Measurements from ENCODE around the gene FOXK1. TPM values are rescaled to one million over a fixed set of nuclear protein-coding genes. Genes with fewer than 3 reads are reported as not detected.

Gene FOXK1
- 10 to 100 TPM; 10.4 to 63.1 (median 39.6) TPM for total RNA-seq
- 10 to 100 TPM in 1 of 3 donors, 1 to 10 TPM in 2; 4.8 to 21.3 (median 9.0) TPM for polyA plus RNA-seq
- long read RNA-seq, donor 1, full-length matches to known transcripts: 3 of 18 reads
- long read RNA-seq, donor 1, partial matches to known transcripts: 15 of 18 reads
- long read RNA-seq, donor 1, other reads (novel, unspliced or antisense): 0 of 18 reads
- long read RNA-seq, donor 2, partial matches to known transcripts: 7 of 7 reads
- long read RNA-seq, donor 2, other reads (novel, unspliced or antisense): 0 of 7 reads
- long read RNA-seq, donor 3: 0 reads
- long read RNA-seq, donor 4, partial matches to known transcripts: 1 of 5 reads
- long read RNA-seq, donor 4, other reads (novel, unspliced or antisense): 4 of 5 reads
- long read RNA-seq, donor 5, full-length matches to known transcripts: 8 of 23 reads
- long read RNA-seq, donor 5, partial matches to known transcripts: 6 of 23 reads
- long read RNA-seq, donor 5, other reads (novel, unspliced or antisense): 9 of 23 reads
- long read RNA-seq, donor 6, partial matches to known transcripts: 0 of 4 reads
- long read RNA-seq, donor 6, other reads (novel, unspliced or antisense): 4 of 4 reads
- long read RNA-seq, donor 7, partial matches to known transcripts: 7 of 7 reads
- long read RNA-seq, donor 7, other reads (novel, unspliced or antisense): 0 of 7 reads
- long read RNA-seq, donor 8, full-length matches to known transcripts: 4 of 4 reads
- long read RNA-seq, donor 8, partial matches to known transcripts: 0 of 4 reads
- long read RNA-seq, donor 8, other reads (novel, unspliced or antisense): 0 of 4 reads
- long read RNA-seq, donor 9, partial matches to known transcripts: 16 of 16 reads
- long read RNA-seq, donor 9, other reads (novel, unspliced or antisense): 0 of 16 reads
- long read RNA-seq, donor 10, partial matches to known transcripts: 8 of 8 reads
- long read RNA-seq, donor 10, other reads (novel, unspliced or antisense): 0 of 8 reads

DNA sequence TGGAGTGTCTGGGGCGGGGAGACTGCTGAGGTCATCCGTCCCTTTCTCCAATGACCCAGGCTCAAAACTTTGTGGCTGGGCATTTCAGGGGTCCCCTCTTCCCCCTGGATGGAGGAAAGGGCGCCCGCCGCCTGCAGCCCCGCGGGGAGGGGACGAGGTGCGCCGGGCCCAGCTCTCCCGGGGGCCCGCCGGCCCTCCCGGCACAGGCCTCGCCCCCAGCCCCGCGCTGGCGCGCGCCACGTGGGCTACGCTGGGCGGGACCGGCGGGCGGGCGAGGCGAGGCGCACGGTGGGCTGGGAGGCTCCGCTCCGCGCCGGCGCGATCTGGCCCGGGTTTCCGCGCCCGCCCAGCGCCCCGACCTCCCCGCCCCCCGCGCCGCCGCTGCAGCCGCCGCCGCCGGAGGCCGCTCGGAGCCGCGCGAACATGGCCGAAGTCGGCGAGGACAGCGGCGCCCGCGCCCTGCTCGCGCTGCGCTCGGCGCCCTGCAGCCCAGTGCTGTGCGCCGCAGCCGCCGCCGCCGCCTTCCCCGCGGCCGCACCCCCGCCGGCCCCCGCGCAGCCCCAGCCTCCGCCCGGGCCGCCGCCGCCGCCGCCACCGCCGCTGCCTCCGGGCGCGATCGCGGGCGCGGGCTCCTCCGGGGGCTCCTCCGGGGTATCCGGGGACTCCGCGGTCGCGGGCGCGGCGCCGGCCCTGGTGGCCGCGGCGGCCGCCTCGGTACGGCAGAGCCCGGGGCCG, at the start of gene FOXK1:
TSS of gene FOXK1 (plus strand) at position 410 of the 735 bp plus-strand sequence. CDS start at position 424, 14 bp downstream.
- Histone ChIP-seq H3K4me3 (peak within 1 kb of the TSS; percentile 48 to 98 (median 66)), H3K4me1 (replicated peaks in 1 of 2) (peaks cover 19 to 40% of the 10 kb centered on the region in 2 donors), H3K36me3 (replicated peaks in 1 of 2) (no peaks in the 10 kb centered on the region), H3K27ac (peak within 1 kb of the TSS; percentile 82 to 97 (median 96)), H3K27me3 (no peaks in the 10 kb centered on the region), H3K9me3 (replicated peaks in 1 of 3) (no peaks in the 10 kb centered on the region)
- TF ChIP-seq POLR2A (IDR thresholded peaks at IDR 0.05): peak; percentile 42 to 87
- TF ChIP-seq, protein P1, sequence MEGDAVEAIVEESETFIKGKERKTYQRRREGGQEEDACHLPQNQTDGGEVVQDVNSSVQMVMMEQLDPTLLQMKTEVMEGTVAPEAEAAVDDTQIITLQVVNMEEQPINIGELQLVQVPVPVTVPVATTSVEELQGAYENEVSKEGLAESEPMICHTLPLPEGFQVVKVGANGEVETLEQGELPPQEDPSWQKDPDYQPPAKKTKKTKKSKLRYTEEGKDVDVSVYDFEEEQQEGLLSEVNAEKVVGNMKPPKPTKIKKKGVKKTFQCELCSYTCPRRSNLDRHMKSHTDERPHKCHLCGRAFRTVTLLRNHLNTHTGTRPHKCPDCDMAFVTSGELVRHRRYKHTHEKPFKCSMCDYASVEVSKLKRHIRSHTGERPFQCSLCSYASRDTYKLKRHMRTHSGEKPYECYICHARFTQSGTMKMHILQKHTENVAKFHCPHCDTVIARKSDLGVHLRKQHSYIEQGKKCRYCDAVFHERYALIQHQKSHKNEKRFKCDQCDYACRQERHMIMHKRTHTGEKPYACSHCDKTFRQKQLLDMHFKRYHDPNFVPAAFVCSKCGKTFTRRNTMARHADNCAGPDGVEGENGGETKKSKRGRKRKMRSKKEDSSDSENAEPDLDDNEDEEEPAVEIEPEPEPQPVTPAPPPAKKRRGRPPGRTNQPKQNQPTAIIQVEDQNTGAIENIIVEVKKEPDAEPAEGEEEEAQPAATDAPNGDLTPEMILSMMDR (IDR thresholded peaks at IDR 0.05): peak in 1 of 6 experiments; percentile 31
- WGBS, 4 donors: 1 to 8% (median 2%) methylated on average over 2 to 114 of the region's 116 CpGs
- intact Hi-C loops (cut with DNase I): loop anchor here (5.0 kb wide), 3 partner anchors 40 to 70 kb away; no protein-coding TSS in a partner anchor
- DNase-seq: peak; percentile 63 to 81 (median 78)

DNA sequence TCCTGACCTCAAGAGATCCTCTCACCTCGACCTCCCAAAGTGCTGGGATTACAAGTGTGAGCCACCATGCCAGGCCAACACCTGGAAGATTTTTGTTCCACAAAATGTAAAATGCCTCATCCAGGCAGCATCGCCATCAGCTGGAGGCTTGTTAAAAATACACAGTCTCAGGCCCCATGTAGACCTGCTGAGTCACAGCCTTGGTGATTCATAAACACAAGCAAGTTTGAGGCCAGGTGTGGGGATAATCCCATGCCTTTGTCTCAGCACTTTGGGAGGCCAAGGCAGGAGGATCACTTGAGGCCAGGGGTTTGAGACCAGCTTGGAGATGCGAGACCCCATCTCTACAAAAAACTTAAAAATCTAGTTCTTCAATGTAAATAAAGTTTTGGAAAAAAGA, 49.1 kb upstream of the FOXK1 start:
- TF ChIP-seq, protein P1 (IDR thresholded peaks at IDR 0.05): no peak
- no peak for TF ChIP-seq POLR2A (IDR thresholded peaks at IDR 0.05)
- peaks cover 4% of the 10 kb centered on the region for H3K27me3 ChIP-seq
- intact Hi-C loops (cut with DNase I): loop anchor here in 1 of 2 donors (2.0 kb wide), 1 partner anchor 22 kb away; no protein-coding TSS in a partner anchor
- peaks cover 0 to 14% of the 10 kb centered on the region in 2 donors for H3K4me1 ChIP-seq (replicated peaks in 1 of 2)
- DNase-seq: peak in 1 of 7 donors; percentile 12
- H3K9me3 ChIP-seq (replicated peaks in 1 of 3): no peaks in the 10 kb centered on the region
- no peaks in the 10 kb centered on the region for H3K36me3 ChIP-seq (replicated peaks in 1 of 2)
- WGBS, 4 donors: 75 to 88% (median 79%) methylated on average over 3 of the region's 3 CpGs
- H3K27ac ChIP-seq: no peak overlapping the region
- H3K4me3 ChIP-seq: no peak overlapping the region

DNA sequence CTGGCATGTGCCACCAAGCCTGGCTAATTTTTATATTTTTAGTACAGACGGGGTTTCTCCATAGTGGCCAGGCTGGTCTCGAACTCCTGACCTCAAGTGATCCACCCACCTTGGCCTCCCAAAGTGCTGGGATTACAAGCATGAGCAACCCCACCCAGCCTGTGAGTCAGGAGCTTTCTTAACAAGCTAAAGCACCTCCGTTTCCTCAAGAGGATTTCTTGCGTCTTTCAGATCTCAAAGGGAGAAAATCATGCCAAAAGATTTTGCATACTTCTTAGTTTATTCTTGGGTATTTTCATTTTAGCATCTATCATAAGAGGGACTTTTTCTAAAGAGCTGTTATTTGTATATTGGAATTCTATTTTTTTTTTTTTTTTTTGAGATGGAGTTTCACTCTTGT, 47.9 kb upstream of the FOXK1 start:
- no peak for DNase-seq
- 68 to 76% (median 75%) methylated on average over 4 of the region's 4 CpGs for WGBS, 4 donors
- intact Hi-C loops (cut with DNase I): no loop called here
- no peaks in the 10 kb centered on the region for H3K9me3 ChIP-seq (replicated peaks in 1 of 3)
- no peak overlapping the region for H3K4me3 ChIP-seq
- peaks cover 4% of the 10 kb centered on the region for H3K27me3 ChIP-seq
- H3K36me3 ChIP-seq (replicated peaks in 1 of 2): no peaks in the 10 kb centered on the region
- no peak overlapping the region for H3K27ac ChIP-seq
- H3K4me1 ChIP-seq (replicated peaks in 1 of 2): peaks cover 0 to 14% of the 10 kb centered on the region in 2 donors
- no peak for TF ChIP-seq POLR2A (IDR thresholded peaks at IDR 0.05)
- TF ChIP-seq, protein P1 (IDR thresholded peaks at IDR 0.05): no peak

All from adrenal gland (tissue), 19 donors.